VCaP (cell line): ENCODE measurements around the gene CHIT1.
"Not testable (repeated sequence)": the region's sequence is repeated elsewhere in the genome, so short reads cannot be mapped to it uniquely, and the experiment has no call there.

Experiments
- H3K27ac ChIP-seq: fragments of 450-650 bp; 2 replicates; pipeline ENCODE4 v1.5.1; 2017
- TF ChIP-seq, protein P1 (sequence below): fragments of 450-650 bp; conservative IDR thresholded peaks from 2 replicates; pipeline ENCODE4 v1.5.1; 2017; ENCODE audit warnings: mild to moderate bottlenecking, moderate library complexity

Gene CHIT1

GRCh38 chr1:203270448-203270847 lies 41.0 kb upstream of the CHIT1 start:
- TF ChIP-seq, protein P1, sequence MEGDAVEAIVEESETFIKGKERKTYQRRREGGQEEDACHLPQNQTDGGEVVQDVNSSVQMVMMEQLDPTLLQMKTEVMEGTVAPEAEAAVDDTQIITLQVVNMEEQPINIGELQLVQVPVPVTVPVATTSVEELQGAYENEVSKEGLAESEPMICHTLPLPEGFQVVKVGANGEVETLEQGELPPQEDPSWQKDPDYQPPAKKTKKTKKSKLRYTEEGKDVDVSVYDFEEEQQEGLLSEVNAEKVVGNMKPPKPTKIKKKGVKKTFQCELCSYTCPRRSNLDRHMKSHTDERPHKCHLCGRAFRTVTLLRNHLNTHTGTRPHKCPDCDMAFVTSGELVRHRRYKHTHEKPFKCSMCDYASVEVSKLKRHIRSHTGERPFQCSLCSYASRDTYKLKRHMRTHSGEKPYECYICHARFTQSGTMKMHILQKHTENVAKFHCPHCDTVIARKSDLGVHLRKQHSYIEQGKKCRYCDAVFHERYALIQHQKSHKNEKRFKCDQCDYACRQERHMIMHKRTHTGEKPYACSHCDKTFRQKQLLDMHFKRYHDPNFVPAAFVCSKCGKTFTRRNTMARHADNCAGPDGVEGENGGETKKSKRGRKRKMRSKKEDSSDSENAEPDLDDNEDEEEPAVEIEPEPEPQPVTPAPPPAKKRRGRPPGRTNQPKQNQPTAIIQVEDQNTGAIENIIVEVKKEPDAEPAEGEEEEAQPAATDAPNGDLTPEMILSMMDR = no peak
- no peak overlapping the region for H3K27ac ChIP-seq

- TF ChIP-seq, protein P1 = no peak
- peak overlapping the region; percentile 90 for H3K27ac ChIP-seq
These were observed 40.2 kb upstream of the CHIT1 start for GRCh38 chr1:203269654-203270020.

DNA sequence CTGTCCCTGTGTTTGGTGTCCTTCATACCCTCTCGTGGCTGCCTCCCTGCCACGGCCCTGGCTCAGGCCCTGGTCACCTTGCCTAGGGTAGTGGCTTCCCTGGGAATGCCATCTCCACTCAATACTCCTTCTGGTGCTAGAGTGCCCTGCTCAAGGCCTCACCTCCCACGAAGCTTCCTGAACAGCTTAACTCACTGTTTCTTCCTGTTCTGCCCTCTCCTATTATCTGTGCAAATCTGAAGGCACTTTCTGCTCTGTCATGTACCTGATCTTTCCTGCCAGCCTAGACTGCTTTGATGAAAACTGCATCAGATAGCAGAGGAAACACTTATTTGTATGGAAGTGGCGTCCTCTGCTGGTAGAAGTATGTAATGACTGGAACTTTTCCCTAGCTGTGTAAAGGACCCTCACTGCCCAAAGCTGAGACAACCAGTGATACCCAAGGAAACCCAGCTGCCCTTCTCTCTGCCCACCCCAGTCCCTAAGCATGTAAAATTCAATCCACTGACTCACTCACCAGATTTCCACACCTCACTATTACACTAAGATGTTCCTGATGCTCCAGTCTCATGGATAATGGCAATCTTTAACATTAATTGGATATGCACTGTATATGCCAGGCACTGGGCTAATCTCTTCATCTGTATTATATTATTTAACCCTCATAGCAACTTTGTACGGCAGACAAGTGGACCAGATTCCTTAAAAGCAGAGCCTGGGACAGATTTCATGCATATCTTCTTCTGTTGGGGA lies 39.6 kb upstream of the CHIT1 start:
- H3K27ac ChIP-seq = peak overlapping the region; percentile 90
- TF ChIP-seq, protein P1 = peak; percentile 95

GRCh38 chr1:203267912-203268311 lies 38.4 kb upstream of the CHIT1 start:
- TF ChIP-seq, protein P1 = no peak
- H3K27ac ChIP-seq = peak overlapping the region; percentile 90

DNA sequence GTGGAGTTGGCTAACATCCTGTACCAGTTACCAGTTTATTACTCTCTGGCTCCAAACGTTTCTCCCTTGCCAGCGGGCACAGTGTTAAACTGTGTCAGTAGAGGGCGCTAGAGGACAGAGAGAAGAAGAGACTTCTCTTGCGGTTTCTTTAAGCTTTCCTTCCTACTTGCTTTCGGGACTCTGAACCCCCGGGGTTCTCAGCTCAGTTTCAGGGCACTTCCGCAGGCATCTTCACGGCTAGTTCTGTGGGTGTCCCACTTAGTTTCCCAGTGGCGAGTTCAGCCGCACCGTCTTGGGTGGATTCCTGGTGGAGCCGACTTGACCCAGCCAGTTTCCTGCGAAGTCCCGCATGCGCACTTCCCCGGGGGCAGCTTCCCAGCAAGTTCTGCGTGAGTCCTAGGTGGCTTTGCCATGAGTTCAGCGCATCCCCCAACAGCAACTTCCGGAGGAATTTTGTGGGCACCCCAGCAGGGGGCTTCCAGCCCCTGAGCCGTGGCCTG lies 37.9 kb upstream of the CHIT1 start:
- TF ChIP-seq, protein P1 = peak; percentile 94
- peak overlapping the region; percentile 90 for H3K27ac ChIP-seq

GRCh38 chr1:203266140-203266539 lies 36.7 kb upstream of the CHIT1 start:
- not testable (repeated sequence) for H3K27ac ChIP-seq

- TF ChIP-seq, protein P1 = no peak
- no peak overlapping the region for H3K27ac ChIP-seq
These were observed 36.1 kb upstream of the CHIT1 start for GRCh38 chr1:203265541-203265940.

DNA sequence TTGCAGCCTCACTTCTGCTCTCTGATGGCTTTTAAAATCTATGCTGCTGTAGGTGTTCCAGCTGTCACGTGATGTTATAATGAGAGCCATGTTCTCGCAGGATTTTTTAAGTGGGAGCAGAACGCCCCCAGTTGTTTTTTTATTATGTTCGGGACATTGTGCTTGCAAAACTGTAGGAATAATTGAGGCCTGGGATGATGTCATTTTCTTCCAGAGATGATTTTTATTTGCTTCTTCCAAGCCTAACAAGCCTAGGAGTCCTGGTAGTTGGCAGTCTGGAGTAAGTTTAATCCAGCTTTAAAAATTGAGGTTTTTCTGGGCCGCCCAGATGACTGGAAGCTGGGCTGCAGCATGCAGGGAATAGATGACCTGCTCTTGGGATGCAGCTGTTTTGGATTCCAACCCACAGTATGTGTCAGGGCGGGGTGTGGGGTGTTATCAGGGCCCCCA lies 34.6 kb upstream of the CHIT1 start:
- TF ChIP-seq, protein P1 = no peak
- no peak overlapping the region for H3K27ac ChIP-seq
